ACHN (cell line): ENCODE measurements around the gene GPR148.

Experiments
- DNase-seq: peaks from one replicate; pipeline ENCODE4 v3.0.0-alpha.2; 2015
- in situ Hi-C: cut with HindIII; loops from 2 replicates; pipeline ENCODE4 v1.10.0; 2017; ENCODE audit warnings: low sequenced_read_pairs, low pct_ligation_motif_present, low pct_unique_long_range_greater_than_20kb

The GPR148 gene

DNA sequence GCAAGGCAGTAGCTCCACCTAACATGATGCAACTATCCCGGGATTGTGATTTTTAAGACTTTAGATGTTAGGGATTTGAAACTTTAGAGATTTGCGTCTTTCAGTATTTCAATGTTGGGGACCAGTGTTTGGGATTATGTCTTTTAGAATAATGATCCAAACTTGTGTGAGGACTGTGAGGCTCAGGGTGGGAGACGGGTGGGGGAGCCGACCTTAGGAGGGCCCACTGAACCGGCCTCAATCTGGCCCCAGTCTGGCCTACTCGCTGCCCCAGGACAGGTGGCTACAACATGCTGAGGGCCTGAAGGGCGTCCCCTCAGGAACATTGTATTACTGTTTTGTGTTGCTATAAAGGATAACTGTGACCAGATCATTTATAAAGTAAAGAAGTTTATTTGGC is 37.2 kb downstream of the GPR148 start:
- in situ Hi-C loops: no loop called here
- no peak for DNase-seq

DNA sequence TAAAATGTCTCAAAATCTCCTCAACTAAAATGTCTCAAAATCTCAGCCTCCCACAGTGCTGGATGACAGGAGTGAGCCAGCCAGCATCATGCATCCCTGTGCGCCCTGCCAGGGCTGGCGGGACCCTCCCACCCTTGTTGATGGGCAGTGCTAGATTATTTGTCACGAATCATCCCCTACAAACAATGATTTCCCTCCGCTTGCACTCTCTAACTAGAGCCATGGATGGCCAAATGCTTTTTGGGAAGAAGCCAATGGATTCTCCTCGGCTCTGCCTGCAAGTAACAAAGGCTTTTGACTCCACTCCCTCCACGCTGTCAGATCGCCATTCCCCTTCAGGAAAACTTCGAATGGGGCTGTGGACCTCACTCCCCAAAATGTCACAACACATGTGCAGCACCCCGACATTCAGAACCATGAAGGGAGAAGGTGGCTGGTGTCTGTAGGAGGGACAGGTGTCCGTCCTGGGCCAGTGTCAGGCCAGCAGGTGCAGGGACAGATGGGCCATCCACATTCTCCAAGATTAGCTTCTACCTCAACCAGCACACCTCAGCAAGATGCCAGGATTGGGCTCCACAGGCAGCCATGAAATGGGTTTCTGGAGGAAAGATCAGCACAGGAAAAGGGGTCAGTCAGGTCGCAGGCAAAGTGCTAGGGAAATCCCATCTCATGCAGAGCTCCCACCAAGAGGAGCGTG is 38.0 kb downstream of the GPR148 start:
- in situ Hi-C loops: no loop called here
- no peak for DNase-seq

DNA sequence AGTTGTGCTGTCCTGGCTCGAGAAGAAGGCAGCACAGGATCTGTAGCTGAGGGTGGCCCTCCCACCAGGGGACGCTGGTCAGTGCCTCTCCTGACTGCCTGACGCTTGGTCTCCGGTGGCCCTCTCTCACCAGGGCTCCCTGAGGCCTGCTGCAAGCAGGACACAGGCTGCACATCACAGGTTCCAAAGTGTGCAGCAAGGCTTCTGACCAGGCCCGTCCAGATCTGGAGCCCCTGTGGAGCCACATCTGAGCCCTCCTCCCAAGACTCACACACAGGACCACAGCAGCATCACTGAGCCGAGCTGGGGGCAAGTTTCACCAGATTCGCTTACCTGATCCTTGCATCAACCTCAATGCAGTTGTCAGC is 38.5 kb downstream of the GPR148 start:
- DNase-seq: no peak
- in situ Hi-C loops: no loop called here

DNA sequence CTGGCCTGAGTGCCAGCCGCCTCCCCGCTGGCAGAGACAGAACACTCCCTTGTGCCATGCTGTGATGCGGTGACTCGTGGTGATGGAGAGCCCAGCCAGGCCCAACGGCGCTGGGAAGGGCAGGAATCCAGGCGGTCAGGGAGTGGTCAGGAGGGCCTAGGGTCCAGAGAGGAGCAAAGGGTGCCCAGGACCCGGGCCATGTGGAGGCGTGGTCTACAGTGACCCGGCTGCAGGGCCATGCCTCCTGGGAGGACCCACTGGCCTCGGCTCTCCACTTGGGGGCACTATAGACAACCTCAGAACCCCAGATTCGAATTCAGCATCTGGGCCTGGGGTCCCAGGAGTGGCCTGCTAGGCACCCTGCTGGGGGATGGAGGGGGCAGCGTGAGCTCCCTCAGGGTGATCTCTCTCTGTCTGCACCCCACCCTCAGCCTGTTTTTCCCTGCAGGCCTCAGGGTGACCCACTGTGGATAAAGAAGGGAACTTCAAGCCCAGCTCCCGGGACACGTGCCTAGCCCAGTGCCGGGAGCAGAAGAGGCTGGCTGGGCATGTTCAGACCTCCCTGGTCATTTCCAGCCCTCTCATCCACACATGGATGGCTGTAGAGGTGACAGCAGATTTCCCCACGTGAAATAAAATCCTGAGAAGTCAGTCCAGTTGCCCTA is 39.5 kb downstream of the GPR148 start:
- in situ Hi-C loops: no loop called here
- DNase-seq: no peak

DNA sequence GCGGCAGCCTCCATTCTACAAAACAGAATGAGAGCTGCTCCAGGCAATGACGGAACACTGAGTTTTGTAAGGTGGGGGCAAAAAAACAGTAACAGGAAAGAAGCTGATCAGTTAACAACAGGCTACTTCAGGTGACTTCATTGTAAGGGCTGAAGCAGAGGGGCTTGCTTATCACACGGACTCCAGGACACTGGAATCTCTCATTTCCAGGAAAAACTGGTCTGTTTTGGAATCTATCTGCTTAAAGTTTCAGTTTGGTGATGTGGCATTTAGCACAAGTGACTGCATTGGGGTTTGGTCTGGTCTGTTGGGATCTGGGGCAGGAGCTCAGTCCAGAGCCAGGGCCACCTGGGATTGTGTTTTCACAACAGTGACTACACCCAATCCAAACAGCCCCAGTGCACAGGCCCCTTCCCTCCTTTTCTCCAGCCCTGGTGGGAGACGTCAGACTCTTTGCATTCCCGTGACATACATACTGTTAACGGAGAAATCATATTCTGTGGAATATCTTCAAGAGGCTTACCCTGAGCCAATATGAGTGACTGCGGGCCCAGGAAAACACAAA is 40.6 kb downstream of the GPR148 start:
- in situ Hi-C loops: no loop called here

DNA sequence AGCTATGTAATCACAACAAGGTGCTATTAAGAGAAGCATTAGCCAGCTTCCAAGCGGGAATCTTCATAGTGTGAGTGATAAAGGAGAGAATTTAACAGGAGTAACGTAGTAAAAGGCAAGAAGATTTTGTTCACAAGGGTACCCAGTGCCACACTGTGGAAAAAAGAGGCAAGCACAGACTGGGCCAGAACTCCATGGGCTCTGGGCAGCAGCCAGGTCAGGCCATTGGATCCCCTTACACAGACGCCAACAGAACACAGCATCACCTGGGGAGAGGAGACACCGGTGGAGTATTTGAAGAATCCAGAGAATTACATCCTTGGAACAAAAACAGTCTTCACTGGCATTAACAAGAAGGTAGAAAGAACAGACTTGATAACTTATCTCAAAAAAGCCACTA is 47.7 kb downstream of the GPR148 start:
- in situ Hi-C loops: no loop called here
- no peak for DNase-seq

More for the DNA sequence above, 40.6 kb downstream of the GPR148 start:
- DNase-seq: no peak

DNA sequence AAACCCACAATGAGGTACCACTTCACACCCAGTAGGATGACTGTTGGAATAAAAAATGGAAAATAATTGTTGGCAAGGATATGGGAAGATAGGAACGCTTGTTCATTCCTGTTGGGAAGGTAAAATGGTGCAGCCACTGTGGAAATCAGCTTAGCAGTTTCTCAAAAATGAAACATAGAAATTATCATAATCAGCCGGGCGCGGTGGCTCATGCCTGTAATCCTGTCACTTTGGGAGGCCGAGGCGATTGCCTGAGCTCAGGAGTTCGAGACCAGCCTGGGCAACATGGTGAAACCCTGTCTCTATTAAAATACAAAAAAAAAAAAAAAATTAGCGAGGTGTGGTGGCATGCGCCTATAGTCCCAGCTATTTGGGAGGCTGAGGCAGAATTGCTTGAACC is 49.9 kb downstream of the GPR148 start:
- in situ Hi-C loops: no loop called here
- no peak for DNase-seq
